GM10266 (cell line): ENCODE measurements around the gene PRKAG2.
"Not testable (repeated sequence)": the region's sequence is repeated elsewhere in the genome, so short reads cannot be mapped to it uniquely, and the experiment has no call there.

Experiments
- DNase-seq: peaks from one replicate; pipeline ENCODE4 v3.0.0; 2012; ENCODE audit errors: extremely low spot score
- CTCF ChIP-seq: IDR thresholded peaks from 2 replicates; pipeline ENCODE4 v1.5.1; 2012; ENCODE audit warnings: mild to moderate bottlenecking, low read depth; ENCODE audit not compliant: control insufficient read depth, insufficient read depth; ENCODE audit errors: missing control alignments

PRKAG2 gene

GRCh38 chr7:151579644-151580043 is 297.3 kb downstream of the PRKAG2 start:
- TF ChIP-seq CTCF, result no peak
- no peak for DNase-seq

- DNase-seq, result no peak
- no peak for TF ChIP-seq CTCF
These were observed 301.5 kb downstream of the PRKAG2 start for GRCh38 chr7:151575410-151575809.

GRCh38 chr7:151573046-151573445 is 303.9 kb downstream of the PRKAG2 start:
- DNase-seq, result not testable (repeated sequence)

GRCh38 chr7:151572136-151572535 is 304.8 kb downstream of the PRKAG2 start:
- DNase-seq, result no peak
- TF ChIP-seq CTCF, result no peak

- no peak for DNase-seq
- TF ChIP-seq CTCF, result no peak
These were observed 305.4 kb downstream of the PRKAG2 start for GRCh38 chr7:151571471-151571870.

- TF ChIP-seq CTCF, result peak; percentile 18
- no peak for DNase-seq
These were observed 306.5 kb downstream of the PRKAG2 start for GRCh38 chr7:151570366-151570915.

- no peak for TF ChIP-seq CTCF
- DNase-seq, result no peak
These were observed 307.7 kb downstream of the PRKAG2 start for GRCh38 chr7:151568956-151569940.

- no peak for TF ChIP-seq CTCF
- no peak for DNase-seq
These were observed 310.0 kb downstream of the PRKAG2 start for GRCh38 chr7:151566897-151567320.
